HG03139 (cell line): ENCODE data around the gene RGS4.
"Not testable (repeated sequence)": the region's sequence is repeated elsewhere in the genome, so short reads cannot be mapped to it uniquely, and the experiment has no call there.

Source experiments
- ATAC-seq: cut with Tn5 transposase; IDR thresholded peaks from one replicate; pipeline ENCODE4 v1.9.1; 2021; ENCODE audit not compliant: unreplicated experiment

Gene RGS4

DNA sequence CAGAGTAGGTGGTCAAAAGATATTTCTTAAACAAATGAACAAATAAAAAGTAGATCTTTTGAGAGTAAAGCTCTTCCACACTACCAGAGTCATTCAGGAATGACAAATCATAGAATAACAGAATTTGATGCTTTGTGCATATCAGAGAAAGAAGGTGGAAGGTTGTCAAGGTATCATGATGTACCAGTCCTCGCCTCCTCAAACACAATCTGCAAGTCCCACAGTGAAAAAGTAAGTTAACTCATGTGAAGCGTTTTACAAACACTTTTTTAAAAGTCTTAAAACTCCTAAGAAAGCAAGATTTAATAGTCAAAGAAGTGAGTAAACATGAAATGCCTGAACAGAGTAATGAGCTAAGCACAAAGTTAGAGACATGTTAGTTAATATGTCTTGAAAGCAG lies 2.5 kb upstream of the RGS4 start:
- no peak for ATAC-seq

DNA sequence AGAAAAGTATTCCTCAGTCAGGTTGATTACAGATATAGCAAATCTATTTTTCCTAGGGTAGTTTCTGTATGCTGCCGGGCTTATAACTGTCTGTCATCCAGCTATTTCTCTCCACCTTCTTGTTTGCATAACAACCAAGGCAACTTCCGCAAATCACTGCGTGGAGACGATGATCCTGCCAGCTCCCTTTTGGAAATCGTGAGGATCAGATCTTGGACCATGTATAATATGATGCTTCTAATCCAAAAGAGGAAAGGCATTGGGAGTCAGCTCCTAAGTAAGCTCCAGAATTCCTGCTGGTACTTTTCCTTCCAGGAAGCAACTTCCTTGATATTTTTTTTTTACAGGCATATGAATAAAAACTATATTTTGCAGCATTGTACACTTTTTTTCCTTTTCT lies 445 bp upstream of the RGS4 start:
- ATAC-seq, result no peak

DNA sequence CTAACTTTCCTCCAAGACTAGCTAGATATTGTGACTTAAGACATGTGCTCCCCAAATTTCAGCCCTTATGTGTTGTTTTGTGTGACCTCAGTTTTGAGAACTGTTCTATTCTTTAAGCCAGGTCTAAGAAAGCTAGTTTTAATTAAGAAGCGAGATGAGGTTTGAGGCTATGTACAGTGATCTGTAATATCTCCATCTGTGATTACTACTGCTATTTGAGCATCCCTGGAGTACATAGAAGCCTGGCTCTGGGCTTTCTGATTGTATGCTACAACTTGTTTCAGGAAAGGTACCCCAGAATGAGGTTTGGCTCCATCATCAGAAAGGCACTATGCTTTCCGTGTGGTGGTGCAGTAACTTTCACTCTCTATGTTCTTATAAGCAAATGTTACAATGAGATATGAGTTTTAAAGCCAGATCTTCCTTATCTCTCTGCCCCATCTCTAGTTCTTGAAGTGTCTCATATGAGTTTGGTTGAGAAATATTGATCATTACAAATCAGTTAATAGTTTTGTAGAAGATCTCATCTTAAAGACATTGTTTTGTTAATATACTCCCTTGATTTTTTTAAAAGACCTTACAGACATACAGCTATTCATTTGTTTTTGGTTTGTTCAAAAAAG lies 605 bp downstream of the RGS4 start:
- no peak for ATAC-seq

DNA sequence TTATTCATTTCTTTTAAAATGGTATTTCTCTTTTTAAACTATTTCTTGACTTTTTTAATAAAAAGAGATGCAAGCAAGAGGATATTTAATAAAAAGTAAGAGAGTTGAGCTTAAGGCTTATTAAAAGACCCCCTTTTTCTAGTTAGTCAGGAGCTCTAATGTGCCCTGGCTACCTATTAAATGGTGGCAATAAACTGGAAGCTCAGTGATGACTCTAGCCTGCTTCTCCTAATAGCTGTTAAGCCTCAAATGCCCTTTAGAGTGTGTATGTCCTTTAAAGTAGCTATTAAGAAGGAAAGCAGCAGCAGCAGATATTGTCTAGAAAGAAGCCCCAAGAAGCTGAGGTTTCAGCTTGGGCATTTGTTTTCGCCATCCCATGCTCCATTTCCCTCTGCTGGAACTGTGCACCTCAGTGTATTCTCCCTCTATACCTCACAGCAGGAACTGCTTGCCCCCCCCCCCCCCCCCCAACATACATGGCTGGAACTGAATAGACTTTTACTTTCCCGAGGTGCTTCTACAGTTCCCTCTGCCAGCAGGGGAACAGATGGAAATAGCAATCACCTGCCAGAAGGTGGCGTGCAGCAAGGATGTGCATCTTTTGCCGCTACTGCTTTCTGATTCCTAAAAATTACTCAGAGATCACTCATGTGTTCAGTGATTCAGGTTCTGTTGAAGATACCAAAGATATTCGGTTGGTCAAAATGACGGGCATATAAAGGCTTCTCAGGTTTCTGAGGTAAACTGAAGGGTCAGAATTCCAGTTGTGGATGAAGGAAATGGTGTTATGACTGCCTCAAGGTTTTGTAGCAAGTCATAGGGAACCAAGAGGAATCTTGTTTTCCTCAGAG lies 2.5 kb downstream of the RGS4 start:
- ATAC-seq, result peak; percentile 80

DNA sequence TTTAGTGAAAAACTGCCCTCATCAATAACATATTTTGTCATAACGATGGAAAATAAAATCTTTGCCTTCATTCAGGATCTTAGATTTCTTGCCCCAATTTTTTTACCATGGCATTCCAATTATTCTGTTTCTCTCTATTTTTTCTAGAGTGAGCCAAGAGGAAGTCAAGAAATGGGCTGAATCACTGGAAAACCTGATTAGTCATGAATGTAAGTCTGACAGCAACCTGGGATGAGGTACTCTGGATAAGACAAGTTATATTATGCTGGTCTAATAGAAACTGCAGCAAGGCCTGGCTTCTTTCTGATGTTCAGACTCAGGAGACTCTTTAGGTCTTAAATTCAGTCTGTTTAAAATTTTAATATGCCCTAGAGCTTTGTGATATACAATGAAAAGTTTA lies 3.5 kb downstream of the RGS4 start:
- ATAC-seq, result no peak

DNA sequence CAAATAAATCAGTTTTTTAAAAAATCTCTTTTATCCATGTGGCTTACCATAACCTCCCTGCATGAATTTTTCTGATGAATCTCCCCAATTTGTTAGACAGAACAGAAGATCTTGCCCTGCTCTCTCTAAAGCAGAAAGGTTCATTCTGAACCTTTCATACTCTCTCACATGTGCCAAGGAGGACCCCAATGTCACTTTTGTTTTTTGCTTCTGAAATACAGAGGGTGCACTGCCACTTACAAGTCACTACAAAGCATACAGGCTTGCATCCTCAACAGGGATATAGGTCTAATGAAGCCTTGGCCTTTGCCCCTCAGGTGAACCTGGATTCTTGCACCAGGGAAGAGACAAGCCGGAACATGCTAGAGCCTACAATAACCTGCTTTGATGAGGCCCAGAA lies 4.8 kb downstream of the RGS4 start:
- no peak for ATAC-seq

DNA sequence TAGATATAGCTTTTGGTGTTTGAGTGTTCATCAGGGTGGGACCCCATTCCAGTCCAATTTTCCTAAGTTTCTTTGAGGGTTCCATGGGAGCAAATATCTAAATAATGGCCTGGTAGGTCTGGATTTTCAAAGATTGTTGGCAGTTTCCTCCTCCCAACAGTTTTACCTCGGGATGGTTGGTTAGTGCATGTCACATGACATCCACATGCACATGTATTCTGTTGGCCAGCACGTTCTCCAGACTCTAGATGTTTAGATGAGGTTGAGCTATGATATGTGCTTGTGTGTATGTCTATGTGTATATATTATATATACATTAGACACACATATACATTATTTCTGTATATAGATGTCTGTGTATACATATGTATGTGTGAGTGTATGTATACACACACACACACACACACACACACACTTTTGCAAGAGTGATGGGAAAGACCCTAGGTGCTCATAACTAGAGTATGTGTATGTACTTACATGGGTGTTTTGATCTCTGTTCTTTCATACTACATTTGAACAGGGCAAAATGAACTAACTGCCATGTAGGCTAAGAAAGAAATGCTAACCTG lies 5.6 kb downstream of the RGS4 start:
- ATAC-seq, result no peak

DNA sequence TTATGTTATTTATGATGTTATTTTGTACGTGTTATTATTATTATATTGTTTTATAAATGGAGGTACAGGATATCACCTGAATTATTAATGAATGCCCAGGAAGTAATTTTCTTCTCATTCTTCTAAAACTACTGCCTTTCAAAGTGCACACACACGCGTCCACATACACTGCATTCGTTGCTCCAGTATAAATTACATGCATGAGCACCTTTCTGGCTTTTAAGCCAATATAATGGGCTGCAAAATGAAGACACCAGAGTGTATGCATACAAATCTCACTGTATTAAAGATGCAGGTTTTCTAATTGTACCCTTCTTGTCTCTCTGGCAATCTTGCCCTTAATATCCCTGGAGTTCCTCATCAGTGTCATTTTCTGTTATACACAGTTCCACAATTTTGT lies 6.9 kb downstream of the RGS4 start:
- ATAC-seq, result no peak

DNA sequence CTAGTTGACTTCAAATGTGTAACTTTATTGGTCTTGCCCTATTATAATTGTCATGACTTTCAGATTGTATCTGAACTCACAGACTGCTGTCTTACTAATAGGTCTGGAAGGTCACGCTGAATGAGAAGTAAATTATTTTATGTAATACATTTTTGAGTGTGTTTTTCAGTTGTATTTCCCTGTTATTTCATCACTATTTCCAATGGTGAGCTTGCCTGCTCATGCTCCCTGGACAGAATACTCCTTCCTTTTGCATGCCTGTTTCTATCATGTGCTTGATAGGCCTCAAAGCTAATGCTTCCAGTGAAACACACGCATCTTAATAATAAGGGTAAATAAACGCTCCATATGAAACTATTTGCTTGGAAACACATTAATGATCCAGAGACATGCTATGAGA lies 7.3 kb downstream of the RGS4 start:
- no peak for ATAC-seq

DNA sequence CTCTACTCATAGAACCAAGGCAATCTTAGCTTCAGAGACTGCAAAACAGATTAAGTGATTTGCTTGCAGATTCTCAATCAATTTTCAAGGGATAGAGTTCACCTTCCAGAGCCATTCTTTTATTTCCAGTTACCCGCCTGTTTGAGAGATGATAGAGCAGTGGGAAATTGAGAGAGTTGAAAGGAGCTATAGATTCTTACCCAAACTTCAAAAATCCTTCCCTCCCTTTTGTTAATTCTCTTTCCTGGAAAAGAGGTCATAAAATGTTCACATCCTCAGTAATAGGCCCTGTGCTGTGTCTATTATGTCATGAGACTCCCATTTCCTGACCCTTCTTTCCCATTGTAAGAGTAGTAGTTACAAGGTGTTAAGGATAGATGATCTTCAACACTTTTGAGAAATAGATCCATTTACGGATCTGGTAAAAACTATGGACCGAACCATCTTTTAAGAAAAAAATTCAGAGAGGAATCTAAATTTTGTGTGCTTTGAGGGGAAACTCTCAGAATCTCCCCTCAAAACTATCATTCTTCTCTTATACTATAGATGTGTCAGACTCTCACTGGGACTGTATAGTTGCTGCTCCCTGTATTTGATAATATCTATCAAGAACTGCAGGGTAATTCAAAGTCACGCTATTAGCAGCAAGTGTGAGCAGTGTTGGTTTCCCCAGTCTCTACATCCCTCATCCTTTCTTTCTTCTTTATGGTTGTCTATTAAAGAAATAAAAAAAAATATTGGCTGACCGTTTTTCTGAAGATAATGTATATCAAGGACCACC lies 8.0 kb downstream of the RGS4 start:
- ATAC-seq, result no peak

DNA sequence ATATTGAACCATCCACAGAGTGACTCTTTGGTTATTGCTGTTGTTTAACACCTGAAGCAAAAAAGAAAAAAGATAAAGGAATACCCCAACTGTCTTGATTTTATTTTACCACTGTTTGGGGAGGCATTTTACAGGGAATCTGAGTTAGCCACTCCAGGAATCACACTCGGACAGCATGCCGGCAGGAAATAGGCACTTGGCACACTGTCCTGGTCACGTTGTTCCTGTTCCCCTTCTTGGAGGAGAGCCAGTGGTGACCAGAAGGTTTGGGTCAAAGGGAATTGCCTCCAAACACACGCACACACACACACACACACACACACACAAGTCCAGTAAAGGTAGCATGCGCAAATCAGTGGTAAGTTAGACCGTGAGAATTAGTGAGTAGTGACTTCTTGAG lies 13.8 kb downstream of the RGS4 start:
- ATAC-seq, result no peak

DNA sequence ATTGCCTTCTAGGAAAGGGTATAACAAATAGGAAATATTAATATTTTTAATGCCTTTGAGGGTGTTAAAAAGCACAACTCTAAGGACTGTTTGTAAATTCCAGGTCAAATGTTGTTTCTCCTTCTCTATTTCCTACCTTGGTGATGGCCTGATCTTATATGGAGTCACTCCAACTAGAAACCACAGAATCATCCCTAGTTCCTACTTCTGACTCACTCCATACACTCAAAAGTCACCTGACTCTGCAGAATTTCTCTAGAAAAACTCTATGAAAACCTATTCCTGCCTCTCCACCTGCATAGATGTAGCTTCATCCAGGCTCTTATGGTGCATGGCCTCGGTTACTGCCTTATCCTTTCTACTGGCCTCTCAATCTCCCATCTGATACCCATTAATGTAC lies 14.5 kb downstream of the RGS4 start:
- no peak for ATAC-seq

DNA sequence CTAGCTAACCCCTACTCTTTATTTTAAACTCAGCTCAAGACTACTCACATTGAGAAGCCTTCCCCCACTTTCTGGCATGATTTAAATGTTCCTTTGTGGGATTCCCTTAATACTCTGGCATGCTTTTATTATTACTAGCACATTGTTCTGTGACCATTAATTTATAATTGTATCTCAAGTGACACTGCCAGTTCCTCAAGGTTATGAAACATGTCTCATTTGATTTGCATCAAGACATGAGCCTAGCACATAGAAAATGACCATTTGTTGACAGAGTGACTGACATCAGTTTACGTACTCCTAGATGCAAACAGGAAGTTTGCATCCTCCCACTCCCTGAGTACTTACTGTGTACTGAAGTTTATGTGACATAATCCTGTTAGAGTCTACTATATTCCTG lies 15.2 kb downstream of the RGS4 start:
- no peak for ATAC-seq

DNA sequence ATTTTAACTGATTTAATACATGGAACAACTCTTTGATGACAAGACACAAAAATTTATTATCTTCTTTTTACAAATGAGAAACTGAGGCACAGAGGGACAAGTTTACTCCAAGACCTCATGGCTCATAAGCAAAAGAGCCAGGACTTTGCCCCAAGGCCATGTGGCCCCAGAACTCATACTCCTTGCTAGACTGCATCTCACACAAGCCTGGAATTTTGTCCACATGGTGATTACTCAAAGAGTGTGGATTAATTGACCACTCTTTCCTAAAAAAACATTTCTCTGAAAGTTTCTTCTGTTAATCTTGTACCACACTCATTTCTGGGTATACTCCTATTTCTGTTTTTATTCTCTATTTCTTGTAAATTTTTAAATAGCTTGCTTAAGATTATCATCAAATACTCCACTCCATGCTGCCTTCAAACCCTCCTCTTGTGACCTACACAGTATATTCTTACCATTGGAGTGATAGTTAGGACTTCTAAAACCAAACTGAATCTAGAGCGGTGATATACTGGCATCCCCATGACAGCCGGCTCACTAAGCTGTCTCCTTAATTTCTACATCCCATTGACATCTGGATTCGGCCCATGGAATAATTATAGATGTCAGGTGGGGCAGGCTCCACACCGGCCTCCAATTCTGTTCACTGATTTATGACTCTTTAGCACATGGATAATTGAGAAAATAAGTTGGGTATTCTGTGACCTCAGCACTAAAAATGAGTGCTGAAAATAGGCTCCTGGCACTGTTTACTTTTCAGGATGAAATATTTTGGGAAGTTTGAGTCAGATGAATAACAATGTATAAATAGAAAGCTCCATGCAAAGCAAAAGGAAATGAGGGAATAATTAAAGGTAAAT lies 16.1 kb downstream of the RGS4 start:
- no peak for ATAC-seq

DNA sequence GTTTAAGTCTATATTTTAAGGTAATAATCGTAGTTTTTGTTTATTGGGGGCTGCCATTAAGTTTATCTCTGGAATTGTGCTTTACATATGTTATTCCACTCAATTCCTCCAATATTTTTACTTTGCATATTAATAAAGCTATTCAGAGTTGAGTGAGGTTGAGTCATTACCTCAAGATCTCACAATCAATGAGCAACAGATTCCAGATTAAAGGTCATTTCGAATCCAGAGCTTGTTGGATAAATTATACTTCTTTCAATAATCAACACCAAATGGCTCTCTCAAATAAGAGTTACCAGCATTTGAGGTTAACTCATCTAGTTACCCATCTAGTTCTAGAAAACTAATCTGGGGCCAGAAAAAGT lies 16.7 kb downstream of the RGS4 start:
- ATAC-seq, result no peak

DNA sequence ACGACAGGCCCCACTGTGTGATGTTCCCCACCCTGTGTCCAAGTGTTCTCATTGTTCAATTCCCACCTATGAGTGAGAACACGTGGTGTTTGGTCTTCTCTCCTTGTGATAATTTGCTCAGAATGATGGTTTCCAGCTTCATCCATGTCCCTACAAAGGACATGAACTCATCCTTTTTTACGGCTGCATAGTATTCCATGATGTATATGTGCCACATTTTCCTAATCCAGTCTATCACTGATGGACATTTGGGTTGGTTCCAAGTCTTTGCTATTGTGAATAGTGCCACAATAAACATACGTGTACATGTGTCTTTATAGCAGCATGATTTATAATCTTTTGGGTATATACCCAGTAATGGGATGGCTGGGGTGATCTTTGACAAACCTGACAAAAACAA lies 20.0 kb downstream of the RGS4 start:
- not testable (repeated sequence) for ATAC-seq

DNA sequence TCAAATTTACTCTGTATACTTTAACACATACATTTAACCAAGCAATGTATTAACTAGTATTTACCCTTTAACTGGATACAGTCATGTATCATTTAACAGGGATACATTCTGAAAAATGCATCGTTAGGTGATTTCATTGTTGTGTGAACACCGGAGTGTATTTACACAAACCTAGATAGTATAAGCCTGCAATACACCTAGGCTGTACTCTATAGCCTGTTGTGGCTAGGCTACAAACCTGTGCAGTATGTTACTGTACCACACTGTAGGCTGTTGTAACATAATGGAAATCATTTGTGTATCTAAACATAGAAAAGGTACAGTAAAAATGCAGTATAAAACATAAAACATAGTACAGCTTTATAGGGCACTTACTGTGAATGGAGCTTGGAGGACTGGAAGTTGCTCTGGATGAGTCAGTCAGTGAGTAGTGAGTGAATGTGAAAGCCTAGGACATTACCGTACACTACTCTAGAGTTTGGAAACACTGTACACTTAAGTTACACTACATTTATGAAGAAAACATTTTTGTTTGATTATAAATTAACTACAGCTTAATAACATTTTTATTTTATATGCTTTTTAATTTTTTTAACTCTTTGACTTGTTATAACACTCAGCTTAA lies 21.3 kb downstream of the RGS4 start:
- no peak for ATAC-seq

DNA sequence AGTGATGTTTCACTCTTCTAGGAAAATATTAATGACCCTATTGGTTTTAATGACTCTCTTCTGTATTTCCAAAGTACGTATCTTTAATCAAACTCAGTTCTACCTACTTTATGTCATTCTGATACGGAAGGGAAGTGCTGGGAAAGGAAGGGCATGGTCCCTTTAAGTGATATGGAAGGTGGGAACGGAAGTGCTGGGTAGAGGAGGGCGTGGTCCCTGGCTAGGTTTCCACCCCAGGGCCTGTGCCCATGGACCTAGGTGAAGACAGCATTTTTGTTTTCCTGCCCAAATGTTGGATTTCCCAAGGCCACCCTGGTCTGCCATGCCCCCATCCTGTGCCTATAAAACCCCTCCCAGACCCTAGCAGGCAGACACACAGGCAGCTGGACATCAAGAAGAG lies 24.0 kb downstream of the RGS4 start:
- ATAC-seq, result no peak

DNA sequence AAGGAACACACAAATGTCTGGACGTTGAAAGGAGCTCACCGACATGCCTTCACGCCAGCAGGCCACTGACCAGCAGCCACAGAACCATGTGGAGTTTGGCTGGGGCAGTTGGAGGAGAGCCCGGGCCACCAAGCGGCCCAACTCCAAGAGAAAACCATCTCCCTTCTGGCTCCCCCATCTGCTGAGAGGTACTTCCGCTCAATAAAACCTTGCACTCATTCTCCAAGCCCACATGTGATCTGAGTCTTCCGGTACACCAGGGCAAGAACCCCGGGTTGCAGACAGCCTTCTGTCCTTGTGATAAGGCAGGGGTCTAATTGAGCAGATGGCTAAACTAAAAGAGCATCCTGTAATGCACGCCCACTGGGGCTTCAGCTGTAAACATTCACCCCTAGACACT lies 24.4 kb downstream of the RGS4 start:
- no peak for ATAC-seq

DNA sequence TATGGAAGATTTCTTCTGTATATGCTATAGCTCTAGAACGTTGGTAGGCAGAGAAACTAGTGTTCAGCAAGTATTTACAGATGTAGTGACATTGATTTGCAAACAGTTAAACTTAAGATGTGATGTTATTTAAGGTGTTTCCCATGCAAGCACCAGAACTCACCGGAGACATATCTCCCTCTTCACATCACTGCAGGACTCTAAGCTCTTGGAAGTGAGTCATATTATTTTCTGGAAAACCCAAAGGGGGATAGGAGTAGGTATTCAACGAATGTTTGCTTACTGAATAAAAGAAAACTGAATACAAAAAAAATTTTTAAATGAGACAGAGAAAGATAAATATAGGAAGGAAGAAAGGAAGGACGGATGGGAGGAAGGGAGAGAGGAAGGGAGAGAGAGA lies 25.0 kb downstream of the RGS4 start:
- ATAC-seq, result no peak
